Small intestine (tissue), 7 donors: ENCODE measurements around the gene DMXL1. TPM values are rescaled to one million over a fixed set of nuclear protein-coding genes. Genes with fewer than 3 reads are reported as not detected.

Experiments
- DNase-seq, 2 donors: peaks; one replicate each; pipeline versions ENCODE4 v3.0.0 to v3.0.0-alpha.2; 2013
- FAIRE-seq: peaks from 2 replicates; lab custom pipeline; 2012; peaks lifted over from hg19 to GRCh38; lab: Jason Lieb, UNC
- H3K27ac ChIP-seq, 3 donors: one replicate each; pipeline ENCODE4 v1.5.1; 2013; ENCODE audit warnings: low read length in 2 of 3, mild to moderate bottlenecking in 2 of 3, control low read depth in 1 of 3, inconsistent platforms in 1 of 3, low read depth in 1 of 3, moderate library complexity in 1 of 3
- H3K27me3 ChIP-seq, 3 donors: one replicate each; pipeline ENCODE4 v1.6.1; 2013; ENCODE audit warnings: low read length in 3 of 3, inconsistent platforms in 1 of 3; ENCODE audit not compliant: control insufficient read depth in 3 of 3, insufficient read depth in 3 of 3
- H3K36me3 ChIP-seq, 3 donors: one replicate each; pipeline ENCODE4 v1.6.1; 2013; ENCODE audit warnings: low read length in 3 of 3, inconsistent platforms in 1 of 3, low read depth in 1 of 3, mild to moderate bottlenecking in 1 of 3, moderate library complexity in 1 of 3; ENCODE audit not compliant: control insufficient read depth in 3 of 3, insufficient read depth in 2 of 3
- H3K4me1 ChIP-seq, 3 donors: one replicate each; pipeline ENCODE4 v1.6.1; 2013; ENCODE audit warnings: low read length in 2 of 3, inconsistent platforms in 1 of 3, low read depth in 1 of 3, mild to moderate bottlenecking in 1 of 3, moderate library complexity in 1 of 3; ENCODE audit not compliant: control insufficient read depth in 3 of 3, insufficient read depth in 2 of 3
- H3K4me3 ChIP-seq, 3 donors: one replicate each; pipeline ENCODE4 v1.5.1; 2013; ENCODE audit warnings: low read length in 3 of 3, control low read depth in 1 of 3, inconsistent platforms in 1 of 3, low read depth in 1 of 3, mild to moderate bottlenecking in 1 of 3, moderate library complexity in 1 of 3
- H3K9me3 ChIP-seq, 2 donors: one replicate each; pipeline ENCODE4 v1.6.1; 2013; ENCODE audit warnings: low read depth in 1 of 2, low read length in 1 of 2; ENCODE audit not compliant: control insufficient read depth in 2 of 2, insufficient read depth in 1 of 2
- WGBS, 3 donors: extraction: QIAGEN DNeasy Blood & Tissue Kit; methylation state at CpG; one replicate each; pipeline ENCODE4 v1.1.7; 2013; 5-methylcytosine and 5-hydroxymethylcytosine counted together
- polyA plus RNA-seq, 4 donors: library from polyadenylated mRNA; stranded (reverse) in 3 of 4; unstranded in 1 of 4; fragments of 200-250 nt in 3 of 4; fragments of 120-200 nt in 1 of 4; gene quantifications; one replicate each; pipeline versions ENCODE4 v1.2.1 to v1.2.3, GENCODE V29; 2013
- donor health status: healthy with polysubstance abuse.
- donor health status: control.
- donor health status: control.
- donor health status: Bipolar disorder and iron deficiency.
- donor health status: healthy.

DMXL1 gene
- polyA plus RNA-seq, 4 donors = 8.1 to 33.1 (median 18.8) TPM

DNA sequence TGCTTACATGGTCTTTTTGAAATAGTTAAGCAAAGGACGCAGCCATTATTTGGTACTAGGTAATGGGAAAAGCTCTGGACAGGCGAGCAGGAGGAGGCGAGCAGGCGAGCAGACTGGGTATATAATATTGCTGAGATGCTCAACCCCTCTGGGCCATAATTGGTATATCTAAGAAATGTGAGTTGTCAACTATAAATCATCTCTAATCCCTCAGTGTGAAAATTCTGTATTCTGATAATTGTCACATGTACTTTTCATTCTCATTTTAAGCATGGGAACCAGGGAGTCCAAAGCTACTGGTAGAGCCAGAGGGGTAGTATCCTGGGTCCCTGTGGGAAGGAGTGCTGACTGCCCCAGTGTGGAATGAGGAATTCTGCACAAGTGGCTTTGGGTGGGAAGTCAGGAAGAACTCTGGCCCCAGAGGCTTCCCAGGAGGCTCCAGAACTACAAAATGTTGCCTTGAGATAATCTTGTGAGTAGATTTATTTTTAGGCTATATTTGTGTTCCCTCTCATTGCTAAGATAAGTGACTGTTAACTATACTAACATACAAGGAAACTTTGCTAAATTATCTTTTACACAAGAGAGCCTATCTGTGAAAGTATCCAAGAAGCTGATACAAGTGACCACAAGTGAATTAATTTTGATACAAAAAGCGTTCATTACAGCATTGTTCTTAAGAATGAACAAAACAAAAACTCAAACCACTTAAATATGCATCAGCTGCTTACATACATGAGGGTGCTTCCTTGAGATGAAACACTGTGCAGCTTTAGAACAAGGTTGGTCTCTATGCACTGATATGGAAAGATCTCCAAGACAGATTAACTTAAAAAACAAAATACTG is 214.4 kb downstream of the DMXL1 start:
- Histone ChIP-seq H3K27me3 (no peaks in the 10 kb centered on the region), H3K27ac (no peak overlapping the region), H3K4me3 (no peak overlapping the region), H3K36me3 (no peaks in the 10 kb centered on the region), H3K4me1 (peaks cover 0 to 7% (median 4%) of the 10 kb centered on the region in 3 donors), H3K9me3 (no peaks in the 10 kb centered on the region)
- WGBS, 3 donors = 82 to 90% (median 89%) methylated on average over 5 of the region's 5 CpGs
- DNase-seq (no peak), FAIRE-seq (no peak)

GRCh38 chr5:119286511-119287488 is 215.9 kb downstream of the DMXL1 start:
- 86 to 94% (median 93%) methylated on average over 8 of the region's 8 CpGs for WGBS, 3 donors
- H3K9me3 ChIP-seq = no peaks in the 10 kb centered on the region
- H3K27me3 ChIP-seq = no peaks in the 10 kb centered on the region
- FAIRE-seq (no peak), DNase-seq (no peak)
- no peak overlapping the region for H3K4me3 ChIP-seq
- peaks cover 0 to 9% (median 4%) of the 10 kb centered on the region in 3 donors for H3K4me1 ChIP-seq
- no peak overlapping the region for H3K27ac ChIP-seq
- no peaks in the 10 kb centered on the region for H3K36me3 ChIP-seq

DNA sequence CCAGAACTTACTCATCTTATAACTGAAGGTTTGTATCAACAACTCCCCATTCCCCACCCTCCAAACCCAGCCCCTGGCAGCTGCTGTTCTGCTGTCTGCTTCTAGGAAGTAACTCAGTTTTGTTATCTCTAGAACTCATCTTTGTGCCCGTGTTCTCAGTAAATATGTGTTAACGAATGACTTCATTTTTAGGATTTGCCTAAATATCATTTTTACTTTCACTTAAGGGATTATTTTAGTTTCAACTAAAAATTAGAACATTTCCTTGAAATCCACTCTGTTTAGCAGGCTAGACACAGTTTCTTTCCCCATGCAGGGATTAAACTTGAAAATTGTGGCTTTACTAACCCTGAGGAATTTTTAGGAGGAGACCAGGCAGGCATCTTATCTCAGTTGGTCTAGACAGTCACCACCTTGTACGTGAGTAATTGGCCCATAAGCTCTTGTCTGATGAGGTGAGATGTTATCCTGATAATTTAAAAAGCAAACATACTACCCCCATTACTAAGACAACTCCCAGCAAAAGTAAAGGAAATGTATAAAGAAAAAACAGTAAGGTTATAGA is 216.7 kb downstream of the DMXL1 start:
- Histone ChIP-seq H3K36me3 (no peaks in the 10 kb centered on the region), H3K4me3 (no peak overlapping the region), H3K4me1 (peaks cover 0 to 9% (median 5%) of the 10 kb centered on the region in 3 donors), H3K9me3 (no peaks in the 10 kb centered on the region), H3K27ac (peak overlapping the region in 1 of 3 donors; percentile 76), H3K27me3 (no peaks in the 10 kb centered on the region)
- 24 to 28% (median 27%) methylated on average over 3 of the region's 3 CpGs for WGBS, 3 donors
- DNase-seq (no peak), FAIRE-seq (no peak)

DNA sequence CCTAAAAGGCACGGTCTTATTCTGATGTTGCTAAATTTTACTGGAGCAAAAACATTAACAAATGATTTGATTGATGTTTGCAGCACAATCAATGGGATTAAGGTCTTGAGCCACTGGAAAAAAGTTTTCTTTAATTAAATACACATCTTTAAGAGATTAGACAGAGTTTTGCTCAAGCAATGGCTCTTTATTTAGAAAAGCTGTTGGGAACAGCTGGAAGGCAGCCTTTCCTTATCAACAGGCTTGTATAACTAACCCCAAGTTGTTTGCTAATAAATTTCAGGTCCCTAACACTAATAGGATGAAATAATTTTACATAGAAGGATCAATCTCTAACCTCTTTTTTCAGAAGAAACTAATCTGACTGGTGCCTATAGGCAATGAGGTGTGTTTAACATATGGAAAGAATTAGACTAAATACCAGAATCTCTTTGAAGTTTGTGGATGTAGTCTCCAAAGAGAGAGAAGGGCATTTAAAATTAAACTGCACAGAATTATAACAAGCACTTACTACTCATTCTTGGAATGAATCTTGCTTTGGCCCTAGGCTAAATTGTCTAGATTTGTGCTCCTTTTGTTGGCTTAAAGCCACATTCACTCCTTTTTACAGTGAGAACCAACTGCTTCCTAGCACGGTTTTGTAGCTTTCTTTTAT is 217.6 kb downstream of the DMXL1 start:
- FAIRE-seq = no peak

DNA sequence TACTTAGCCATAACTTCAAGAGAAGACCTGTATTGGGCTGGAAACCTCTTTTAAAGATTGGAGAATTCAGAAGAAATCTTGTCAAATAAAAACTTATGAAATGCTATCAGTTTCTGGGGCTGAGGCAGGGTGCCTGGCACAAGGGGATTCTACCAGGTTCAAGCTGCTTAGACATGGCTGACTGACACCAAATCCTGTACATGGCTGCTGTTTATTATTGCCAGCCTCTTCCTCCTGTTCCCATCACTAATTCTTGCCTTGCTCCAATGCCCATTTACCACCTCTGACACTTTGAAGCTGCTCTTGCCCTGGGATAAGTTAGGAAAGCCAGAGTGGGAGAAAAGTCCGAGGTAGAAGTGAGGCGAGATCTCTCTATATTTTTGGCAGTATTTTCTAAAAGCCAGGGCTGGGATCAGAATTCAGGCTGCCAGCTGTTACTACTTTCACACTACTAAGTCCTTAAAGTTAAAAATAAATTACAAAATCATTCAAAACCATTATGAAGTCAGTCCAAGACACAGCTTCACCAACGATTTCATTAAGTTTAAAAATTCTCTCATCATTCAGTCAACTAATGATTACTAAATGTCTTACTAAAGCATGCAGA is 218.7 kb downstream of the DMXL1 start:
- no peak overlapping the region for H3K4me3 ChIP-seq
- H3K4me1 ChIP-seq = peaks cover 0 to 9% (median 5%) of the 10 kb centered on the region in 3 donors
- no peaks in the 10 kb centered on the region for H3K36me3 ChIP-seq
- FAIRE-seq (no peak), DNase-seq (no peak)
- H3K27ac ChIP-seq = peak overlapping the region in 2 of 3 donors; percentile 5 to 48
- no peaks in the 10 kb centered on the region for H3K9me3 ChIP-seq
- WGBS, 3 donors = 56 to 78% (median 74%) methylated on average over 3 of the region's 3 CpGs
- no peaks in the 10 kb centered on the region for H3K27me3 ChIP-seq

More for the DNA sequence above, 217.6 kb downstream of the DMXL1 start:
- Histone ChIP-seq H3K9me3 (no peaks in the 10 kb centered on the region), H3K27ac (peak overlapping the region in 2 of 3 donors; percentile 3 to 20), H3K4me1 (peaks cover 0 to 9% (median 5%) of the 10 kb centered on the region in 3 donors), H3K4me3 (no peak overlapping the region), H3K36me3 (no peaks in the 10 kb centered on the region), H3K27me3 (no peaks in the 10 kb centered on the region)
- WGBS, 3 donors = 48 to 54% (median 50%) methylated on average over 2 of the region's 2 CpGs
- no peak for DNase-seq

- H3K27ac ChIP-seq = no peak overlapping the region
- FAIRE-seq (no peak), DNase-seq (no peak)
- no peaks in the 10 kb centered on the region for H3K9me3 ChIP-seq
- no peaks in the 10 kb centered on the region for H3K36me3 ChIP-seq
- H3K4me3 ChIP-seq = no peak overlapping the region
- 51 to 81% (median 62%) methylated on average over 3 of the region's 3 CpGs for WGBS, 3 donors
- H3K4me1 ChIP-seq = peaks cover 0 to 9% (median 5%) of the 10 kb centered on the region in 3 donors
- no peaks in the 10 kb centered on the region for H3K27me3 ChIP-seq
These were observed 219.3 kb downstream of the DMXL1 start for GRCh38 chr5:119290161-119290569.

GRCh38 chr5:119290607-119291006 is 219.7 kb downstream of the DMXL1 start:
- DNase-seq = no peak
- 93 to 99% (median 97%) methylated on average over 2 of the region's 2 CpGs for WGBS, 3 donors
- no peak for FAIRE-seq
- Histone ChIP-seq H3K4me1 (peaks cover 0 to 9% (median 3%) of the 10 kb centered on the region in 3 donors), H3K27ac (no peak overlapping the region), H3K36me3 (no peaks in the 10 kb centered on the region), H3K27me3 (no peaks in the 10 kb centered on the region), H3K4me3 (no peak overlapping the region), H3K9me3 (no peaks in the 10 kb centered on the region)
